HG03025 (cell line): ENCODE results near the gene ANKS1B.

Source experiments
- ATAC-seq: cut with Tn5 transposase; IDR thresholded peaks from one replicate; pipeline ENCODE4 v1.9.1; 2021; ENCODE audit warnings: mild to moderate bottlenecking, moderate library complexity; ENCODE audit not compliant: unreplicated experiment, low FRiP score

The ANKS1B gene

DNA sequence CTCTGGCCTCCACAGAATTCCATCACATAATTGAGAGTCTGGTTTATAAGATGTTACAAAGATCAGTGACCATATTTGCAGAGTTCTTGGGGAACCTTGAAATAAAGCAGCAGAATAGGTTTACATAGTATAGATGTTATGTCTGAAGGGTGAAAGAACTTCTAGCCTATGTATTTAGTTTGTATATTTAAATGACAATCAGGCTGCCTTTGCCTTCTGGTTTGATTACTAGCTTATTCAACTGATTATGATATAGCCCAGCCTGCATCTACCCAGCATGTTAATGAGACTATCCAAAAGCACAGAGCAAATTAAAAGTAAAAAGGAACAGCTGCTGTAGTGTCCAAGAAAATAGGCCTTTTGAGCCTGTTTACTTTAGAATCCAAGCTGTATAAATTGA is 1254.3 kb downstream of the ANKS1B start:
- ATAC-seq, result no peak

GRCh38 chr12:98727196-98727595 is 1257.5 kb downstream of the ANKS1B start:
- ATAC-seq, result no peak

GRCh38 chr12:98725476-98726247 is 1259.1 kb downstream of the ANKS1B start:
- peak; percentile 74 for ATAC-seq

DNA sequence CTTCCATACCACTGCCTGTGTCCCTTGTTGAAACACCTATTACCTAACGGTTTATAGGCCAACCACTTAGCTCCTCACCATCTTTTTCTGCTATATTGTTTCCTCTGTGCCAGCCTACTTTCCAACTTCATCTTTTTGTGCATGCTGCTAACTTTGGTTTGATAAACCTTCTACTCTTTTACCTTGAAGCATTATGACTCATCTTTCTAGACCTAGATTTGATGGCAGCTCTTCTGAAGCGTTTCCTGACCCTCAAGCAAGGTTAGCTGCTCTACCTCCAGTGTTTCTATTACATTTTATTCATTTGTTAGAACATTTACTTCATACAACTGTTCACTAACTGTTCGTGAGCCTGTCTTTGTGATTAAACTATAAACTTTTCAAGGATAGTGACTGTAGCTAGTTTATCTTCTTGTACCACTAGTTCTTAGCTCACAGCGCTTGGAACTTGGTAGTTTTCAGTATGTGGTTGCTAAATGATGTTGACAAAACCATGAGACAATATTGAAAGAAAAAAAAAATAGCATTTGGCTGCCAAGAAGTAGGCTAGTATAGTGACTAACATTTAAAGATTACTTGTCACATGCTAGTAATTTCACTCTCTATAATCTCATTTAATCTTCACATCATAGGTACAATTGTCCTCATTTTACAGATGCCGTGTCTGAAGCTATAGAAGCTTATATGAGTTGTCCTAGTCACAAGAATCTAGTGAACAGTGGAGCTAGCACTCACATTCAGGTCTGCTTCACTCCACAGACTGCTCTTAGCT is 1260.2 kb downstream of the ANKS1B start:
- ATAC-seq, result no peak

GRCh38 chr12:98721204-98721702 is 1263.5 kb downstream of the ANKS1B start:
- ATAC-seq, result no peak

DNA sequence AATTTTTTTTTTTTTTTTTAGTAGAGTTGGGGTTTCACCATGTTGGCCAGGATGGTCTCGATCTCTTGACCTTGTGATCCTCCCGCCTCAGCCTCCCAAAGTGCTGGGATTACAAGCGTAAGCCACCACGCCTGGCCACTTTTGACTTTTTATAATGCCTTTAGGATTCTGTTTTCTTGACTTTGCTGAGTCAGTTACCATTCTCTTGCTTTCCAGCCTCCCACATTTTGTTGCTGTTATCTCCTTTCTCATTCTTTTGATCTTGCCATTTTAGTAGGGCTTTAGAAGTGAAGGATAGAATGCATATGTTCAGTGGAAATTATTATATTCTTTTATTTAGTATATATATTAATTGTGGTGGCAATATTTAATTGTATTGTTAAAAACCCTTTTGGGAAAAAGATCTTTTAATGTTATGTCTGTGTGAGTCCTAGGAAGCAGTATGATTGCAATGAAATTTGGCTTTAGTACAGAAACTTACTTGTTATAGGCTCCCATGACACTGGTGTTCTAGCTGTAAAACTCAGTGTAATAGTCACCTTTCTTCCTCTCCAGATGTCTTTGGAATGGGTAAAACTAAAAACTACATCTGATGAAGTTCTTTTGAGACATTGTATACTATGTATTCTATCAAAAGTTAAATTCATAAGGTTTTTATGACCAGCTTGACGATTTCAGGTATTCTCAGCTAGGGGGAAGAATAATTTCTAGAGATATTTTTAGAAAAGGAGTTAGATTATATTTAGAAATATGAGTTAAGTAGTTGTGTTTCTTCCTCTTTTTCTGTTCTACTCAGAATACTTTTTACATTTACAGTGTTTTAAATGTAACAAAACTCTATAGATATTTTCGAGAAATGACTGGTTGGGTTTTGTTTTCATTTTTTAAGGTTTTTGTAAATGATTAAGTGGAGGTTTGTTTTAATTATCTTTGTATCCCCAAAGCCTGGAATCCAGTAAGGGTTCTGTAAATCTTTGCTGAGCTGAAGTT is 1264.9 kb downstream of the ANKS1B start:
- ATAC-seq, result no peak

DNA sequence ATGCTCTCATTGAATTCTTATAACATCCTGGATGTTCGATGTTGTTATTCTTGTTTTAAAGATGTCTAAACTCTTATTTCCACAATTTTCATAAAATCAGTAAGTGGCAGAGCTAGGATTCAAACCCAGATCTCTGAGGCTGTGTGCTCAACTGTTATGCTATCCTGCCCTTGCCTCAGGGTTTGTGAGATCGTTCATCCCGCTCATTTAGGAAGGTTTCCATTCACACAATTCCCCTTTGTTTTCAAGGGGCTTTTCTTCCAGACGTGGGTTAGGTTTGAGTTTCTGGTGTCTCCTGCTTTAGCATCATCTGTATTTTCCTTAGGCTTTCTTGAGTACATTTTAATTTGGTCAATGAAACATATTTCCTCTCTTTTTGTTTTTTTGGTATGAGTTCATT is 1270.3 kb downstream of the ANKS1B start:
- ATAC-seq, result no peak

- ATAC-seq, result no peak
Measured at GRCh38 chr12:98709022-98709421, 1275.7 kb downstream of the ANKS1B start.

GRCh38 chr12:98701166-98701565 is 1283.6 kb downstream of the ANKS1B start:
- no peak for ATAC-seq

GRCh38 chr12:98699586-98699985 is 1285.2 kb downstream of the ANKS1B start:
- no peak for ATAC-seq

DNA sequence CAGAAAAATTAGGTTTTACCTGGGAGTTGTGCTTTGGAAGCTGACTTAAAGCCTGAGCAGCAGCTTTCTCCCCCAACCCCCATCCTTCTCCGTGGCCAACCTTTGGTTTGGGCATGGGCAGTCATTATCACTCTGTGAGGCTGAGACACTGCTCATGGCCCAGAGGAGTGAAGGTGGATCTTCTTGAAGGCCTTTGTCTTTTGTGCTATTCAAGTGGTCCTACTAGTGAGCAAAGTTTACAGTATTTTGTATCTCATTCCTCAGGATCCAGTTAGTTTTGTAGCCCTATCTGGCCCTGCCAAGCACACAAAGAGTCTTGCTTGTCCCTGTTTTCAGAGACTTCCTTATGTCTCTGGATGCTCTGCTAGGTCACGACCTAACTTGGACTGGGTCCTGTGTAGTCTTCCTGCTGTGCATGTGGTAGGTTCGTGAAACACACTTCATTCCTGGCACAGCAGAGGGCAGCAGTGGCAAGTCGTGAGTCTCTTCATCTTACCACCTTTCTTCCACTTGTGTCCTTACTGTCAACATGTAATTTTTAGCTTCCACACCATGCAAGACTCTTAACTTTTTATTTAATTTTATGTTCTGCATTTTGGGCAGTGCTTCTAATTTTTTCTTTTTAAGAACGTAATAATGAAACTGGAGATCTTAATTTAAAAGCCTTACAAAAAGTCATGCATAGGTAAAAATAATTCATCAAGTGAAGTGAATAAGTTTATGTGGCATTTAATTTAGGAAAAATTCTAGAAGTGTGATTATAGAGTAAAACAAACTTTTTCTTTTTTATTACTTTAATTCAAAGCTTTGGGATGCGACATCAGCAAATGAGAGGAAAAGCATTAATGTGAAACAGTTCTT is 1285.9 kb downstream of the ANKS1B start:
- peak; percentile 90 for ATAC-seq

DNA sequence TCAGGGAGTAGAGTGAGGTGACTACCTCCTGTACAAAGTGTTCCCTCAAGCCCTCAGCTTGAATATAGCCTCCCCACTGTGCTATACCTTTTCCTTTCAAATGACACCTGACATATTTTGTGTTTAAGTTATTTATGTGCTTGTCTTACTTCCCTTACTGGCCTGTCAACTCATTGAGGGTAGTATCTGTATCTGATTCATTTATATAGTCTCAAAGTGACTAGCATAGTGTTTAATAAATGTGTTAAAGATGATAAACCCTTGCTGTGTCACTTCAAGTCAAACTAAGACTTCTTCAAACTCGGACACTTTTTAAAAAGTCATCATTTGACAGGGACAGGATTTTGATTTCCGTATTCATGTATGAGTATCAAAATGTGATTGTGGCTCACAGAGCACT is 1287.5 kb downstream of the ANKS1B start:
- ATAC-seq, result no peak

DNA sequence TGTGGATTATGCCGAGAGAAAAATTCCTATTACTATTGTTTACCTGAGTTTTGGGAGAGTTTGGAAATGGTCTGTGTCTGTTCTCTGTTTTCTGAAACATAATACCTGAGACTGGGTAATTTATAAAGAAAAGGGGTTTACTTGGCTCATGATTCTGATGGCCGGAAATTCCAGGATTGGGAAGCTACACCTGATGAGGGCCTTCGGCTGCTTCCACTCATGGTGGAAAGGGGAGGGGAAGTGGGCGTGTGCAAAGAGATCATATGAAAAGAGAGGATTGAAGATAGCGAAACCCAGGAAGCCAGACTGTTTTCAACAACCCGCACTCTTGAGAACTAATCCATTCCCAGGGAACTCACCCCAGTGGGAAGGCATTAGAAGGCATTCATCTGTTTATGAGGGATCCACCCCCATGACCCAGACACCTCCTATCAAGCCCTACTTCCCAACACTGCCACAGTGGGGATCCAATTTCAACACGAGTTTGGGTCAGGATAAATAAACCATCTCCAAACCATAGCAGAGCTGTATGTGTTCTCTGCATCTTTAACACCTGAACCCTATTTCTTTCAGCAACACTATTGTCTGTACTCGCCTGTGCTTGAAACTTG is 1288.6 kb downstream of the ANKS1B start:
- ATAC-seq, result no peak

GRCh38 chr12:98691351-98691750 is 1293.4 kb downstream of the ANKS1B start:
- ATAC-seq, result no peak

DNA sequence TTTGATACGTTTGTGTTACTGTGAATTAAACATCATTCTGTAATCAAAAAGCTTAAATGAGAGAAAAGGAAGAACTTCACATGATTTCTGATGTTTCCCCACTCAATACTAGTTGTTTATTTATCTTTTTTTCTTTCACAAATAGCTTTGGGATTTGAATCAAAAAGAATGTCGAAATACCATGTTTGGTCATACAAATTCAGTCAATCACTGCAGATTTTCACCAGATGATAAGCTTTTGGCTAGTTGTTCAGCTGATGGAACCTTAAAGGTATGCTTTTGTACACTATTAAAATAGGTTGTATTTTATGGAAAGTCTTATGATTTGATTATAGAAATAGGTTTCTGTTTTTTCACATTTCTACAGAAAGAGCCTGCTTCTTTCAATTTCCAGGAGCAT is 1298.1 kb downstream of the ANKS1B start:
- no peak for ATAC-seq
